ENCODE results near the gene CCR7.

GRCh38 chr17:40515011-40515410 lies 50.3 kb downstream of the CCR7 start:
- TF ChIP-seq CTCF (IDR thresholded peaks at IDR 0.05 in 4 of 5, conservative IDR thresholded peaks at IDR 0.05 in 1 of 5), result no peak
- no peak for TF ChIP-seq POLR2A (IDR thresholded peaks at IDR 0.05)

Data from gastrocnemius medialis (tissue), 4 donors.